MM.1S (cell line): ENCODE results near the gene TSPAN9.

Experiments
- EZH2 ChIP-seq: fragments of 300-600 bp; sonication (generic); optimal IDR thresholded peaks from 2 replicates; pipeline ENCODE3; 2017; ENCODE audit warnings: low read depth, mild to moderate bottlenecking, antibody characterized with exemption, low read length, mixed read lengths
- TF ChIP-seq, protein P1 (sequence below): fragments of 300-600 bp; sonication (generic); IDR thresholded peaks from 2 replicates; pipeline ENCODE4 v1.5.1; 2016; ENCODE audit warnings: antibody characterized with exemption, low read length, mixed read lengths

GRCh38 chr12:3065300-3065699, 11.9 kb upstream of the TSPAN9 start:
- TF ChIP-seq, protein P1, sequence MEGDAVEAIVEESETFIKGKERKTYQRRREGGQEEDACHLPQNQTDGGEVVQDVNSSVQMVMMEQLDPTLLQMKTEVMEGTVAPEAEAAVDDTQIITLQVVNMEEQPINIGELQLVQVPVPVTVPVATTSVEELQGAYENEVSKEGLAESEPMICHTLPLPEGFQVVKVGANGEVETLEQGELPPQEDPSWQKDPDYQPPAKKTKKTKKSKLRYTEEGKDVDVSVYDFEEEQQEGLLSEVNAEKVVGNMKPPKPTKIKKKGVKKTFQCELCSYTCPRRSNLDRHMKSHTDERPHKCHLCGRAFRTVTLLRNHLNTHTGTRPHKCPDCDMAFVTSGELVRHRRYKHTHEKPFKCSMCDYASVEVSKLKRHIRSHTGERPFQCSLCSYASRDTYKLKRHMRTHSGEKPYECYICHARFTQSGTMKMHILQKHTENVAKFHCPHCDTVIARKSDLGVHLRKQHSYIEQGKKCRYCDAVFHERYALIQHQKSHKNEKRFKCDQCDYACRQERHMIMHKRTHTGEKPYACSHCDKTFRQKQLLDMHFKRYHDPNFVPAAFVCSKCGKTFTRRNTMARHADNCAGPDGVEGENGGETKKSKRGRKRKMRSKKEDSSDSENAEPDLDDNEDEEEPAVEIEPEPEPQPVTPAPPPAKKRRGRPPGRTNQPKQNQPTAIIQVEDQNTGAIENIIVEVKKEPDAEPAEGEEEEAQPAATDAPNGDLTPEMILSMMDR: no peak
- TF ChIP-seq EZH2: no peak
